K562 (cell line): ENCODE measurements around the gene JADE2. TPM values are rescaled to one million over a fixed set of nuclear protein-coding genes. Genes with fewer than 3 reads are reported as not detected.

Source experiments
- CCNT2 ChIP-seq: IDR thresholded peaks from 2 replicates; pipeline ENCODE4 v1.6.1; 2011; ENCODE audit warnings: borderline replicate concordance, low read depth, mild to moderate bottlenecking, moderate library complexity, mixed read lengths, low read length; ENCODE audit not compliant: insufficient read length; ENCODE audit errors: extremely low read depth
- CREB1 ChIP-seq, 2 experiments: sonication (generic) in 1 of 2; formaldehyde crosslinking in 1 of 2; IDR thresholded peaks; 2 replicates each; pipeline versions ENCODE4 v1.6.1 to v1.8.0; 2012 to 2022; ENCODE audit warnings: inconsistent platforms in 1 of 2, mild to moderate bottlenecking in 1 of 2, missing genetic modification reagents in 1 of 2, moderate library complexity in 1 of 2
- DNMT1 ChIP-seq: fragments of 450-650 bp; IDR thresholded peaks from 2 replicates; pipeline ENCODE4 v1.6.1; 2016; ENCODE audit warnings: antibody characterized with exemption, mild to moderate bottlenecking
- EGR1 ChIP-seq: fragments of 450-650 bp; conservative IDR thresholded peaks from 2 replicates; pipeline ENCODE4 v1.6.1; 2017; ENCODE audit warnings: mild to moderate bottlenecking
- ELK1 ChIP-seq: sonication (generic); formaldehyde crosslinking; IDR thresholded peaks from 2 replicates; pipeline ENCODE4 v1.8.1; 2022; ENCODE audit warnings: missing genetic modification reagents
- ELK3 ChIP-seq: fragments of 450-650 bp; formaldehyde crosslinking; IDR thresholded peaks from 2 replicates; pipeline ENCODE4 v1.4.0; 2020; ENCODE audit warnings: mild to moderate bottlenecking
- HIVEP1 ChIP-seq: fragments of 250-450 bp; sonication (Bioruptor Pico); IDR thresholded peaks from 2 replicates; pipeline ENCODE4 v1.4.0; 2020; ENCODE audit warnings: mild to moderate bottlenecking
- KDM4B ChIP-seq, 2 experiments: fragments of 450-650 bp in 1 of 2; sonication (generic) in 1 of 2; IDR thresholded peaks; 2 replicates each; pipeline ENCODE4 v1.6.1; 2016 to 2017; ENCODE audit warnings: borderline replicate concordance in 2 of 2, antibody characterized with exemption in 1 of 2, low read depth in 1 of 2, mild to moderate bottlenecking in 1 of 2
- L3MBTL2 ChIP-seq: fragments of 450-650 bp; IDR thresholded peaks from 2 replicates; pipeline ENCODE4 v1.6.1; 2016; ENCODE audit warnings: mild to moderate bottlenecking, moderate library complexity
- MAZ ChIP-seq, 2 experiments: fragments of 450-650 bp in 1 of 2; sonication (generic) in 1 of 2; formaldehyde crosslinking; IDR thresholded peaks in 1 of 2; conservative IDR thresholded peaks in 1 of 2; 2 replicates each; pipeline versions ENCODE4 v1.4.0 to v1.5.0; 2020; ENCODE audit warnings: mild to moderate bottlenecking in 1 of 2, missing genetic modification reagents in 1 of 2
- NRF1 ChIP-seq, 2 experiments: fragments of 450-650 bp; IDR thresholded peaks in 1 of 2; conservative IDR thresholded peaks in 1 of 2; 2 replicates each; pipeline ENCODE4 v1.6.1; 2014; ENCODE audit warnings: mild to moderate bottlenecking in 2 of 2
- POLR3G ChIP-seq: IDR thresholded peaks from 2 replicates; pipeline ENCODE4 v1.6.1; 2011; ENCODE audit not compliant: insufficient read length, insufficient replicate concordance; ENCODE audit errors: extremely low read depth
- PTRF ChIP-seq: fragments of 450-650 bp; IDR thresholded peaks from 2 replicates; pipeline ENCODE4 v1.6.1; 2016; ENCODE audit warnings: mild to moderate bottlenecking, missing genetic modification characterization, missing compliant biosample characterization
- RFX7 ChIP-seq: fragments of 250-450 bp; sonication (Bioruptor Pico); IDR thresholded peaks from 2 replicates; pipeline ENCODE4 v1.5.1; 2021; ENCODE audit warnings: mild to moderate bottlenecking
- SPI1 ChIP-seq: IDR thresholded peaks from 2 replicates; pipeline ENCODE4 v1.6.1; 2011; ENCODE audit warnings: low read depth, low read length, control low read depth, borderline replicate concordance
- TSC22D4 ChIP-seq: fragments of 450-650 bp; IDR thresholded peaks from 2 replicates; pipeline ENCODE4 v1.6.1; 2016; ENCODE audit warnings: missing genetic modification characterization, missing biosample characterization, control low read depth
- UBTF ChIP-seq, 2 experiments: IDR thresholded peaks; 2 replicates each; pipeline ENCODE4 v1.6.1; 2012; ENCODE audit warnings: improper control_type of control experiment in 2 of 2, low read depth in 2 of 2, low read length in 2 of 2, borderline replicate concordance in 1 of 2
- XRCC4 ChIP-seq: IDR thresholded peaks from one replicate; pipeline ENCODE4 v1.6.1; 2011; ENCODE audit not compliant: insufficient read depth, insufficient read length; ENCODE audit errors: extremely low read depth
- ZNF436 ChIP-seq: fragments of 250-450, 450-650 bp; sonication (Bioruptor Pico); formaldehyde crosslinking; IDR thresholded peaks from 2 replicates; pipeline ENCODE4 v1.7.0; 2020; ENCODE audit warnings: mild to moderate bottlenecking
- polyA plus RNA-seq, 8 experiments: library from polyadenylated mRNA; depleted of rRNA in 4 of 8; stranded (reverse) in 5 of 8; unstranded in 3 of 8; fragments of >200 nt; fragmentation: Nextera tagmentation in 2 of 8; fragmentation: Illumina TruSeq in 1 of 8; extraction: Ambion mirVana in 2 of 8; extraction: Trizol in 1 of 8; gene quantifications; 2 replicates each; pipeline versions ENCODE4 v1.2.1 to v1.2.3, GENCODE V29; 2011 to 2014; ENCODE audit warnings: inconsistent platforms in 1 of 8, missing spikeins in 1 of 8
- total RNA-seq, 7 experiments: library from RNA; depleted of rRNA in 6 of 7; stranded (reverse); fragments of >200 nt in 6 of 7; fragmentation: Illumina TruSeq in 2 of 7; extraction: Trizol in 2 of 7; gene quantifications; 2 replicates each; pipeline versions ENCODE4 v1.2.1 to v1.2.3, GENCODE V29; 2011 to 2021; ENCODE audit warnings: low replicate concordance in 1 of 7
- TF ChIP-seq, protein P1 (sequence below), 2 experiments: fragments of 200-800 bp in 1 of 2; sonication (Bioruptor generic) in 1 of 2; sonication (generic) in 1 of 2; formaldehyde crosslinking in 1 of 2; IDR thresholded peaks in 1 of 2; conservative IDR thresholded peaks in 1 of 2; 2 replicates each; pipeline versions ENCODE4 v1.5.0 to v1.6.1; 2016 to 2020; ENCODE audit warnings: missing compliant biosample characterization in 1 of 2, missing genetic modification characterization in 1 of 2, missing genetic modification reagents in 1 of 2
- TF ChIP-seq, protein P2 (sequence below): sonication (generic); formaldehyde crosslinking; IDR thresholded peaks from 2 replicates; pipeline ENCODE4 v1.8.0; 2022; ENCODE audit warnings: mild to moderate bottlenecking, missing genetic modification reagents

Gene JADE2
- total and polyA plus RNA-seq, 9 of the 15 experiments (the other 6 are each of a cell fraction or from before 2014, with no cell fraction given), result 0.50 to 23.3 (median 9.1) TPM

- TF ChIP-seq, protein P1, sequence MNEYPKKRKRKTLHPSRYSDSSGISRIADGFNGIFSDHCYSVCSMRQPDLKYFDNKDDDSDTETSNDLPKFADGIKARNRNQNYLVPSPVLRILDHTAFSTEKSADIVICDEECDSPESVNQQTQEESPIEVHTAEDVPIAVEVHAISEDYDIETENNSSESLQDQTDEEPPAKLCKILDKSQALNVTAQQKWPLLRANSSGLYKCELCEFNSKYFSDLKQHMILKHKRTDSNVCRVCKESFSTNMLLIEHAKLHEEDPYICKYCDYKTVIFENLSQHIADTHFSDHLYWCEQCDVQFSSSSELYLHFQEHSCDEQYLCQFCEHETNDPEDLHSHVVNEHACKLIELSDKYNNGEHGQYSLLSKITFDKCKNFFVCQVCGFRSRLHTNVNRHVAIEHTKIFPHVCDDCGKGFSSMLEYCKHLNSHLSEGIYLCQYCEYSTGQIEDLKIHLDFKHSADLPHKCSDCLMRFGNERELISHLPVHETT (CRISPR knock-in tag; conservative IDR thresholded peaks at IDR 0.05 in 1 of 2, IDR thresholded peaks at IDR 0.05 in 1 of 2), result peak in 1 of 2 experiments; percentile 42; a peak in 1 of 4 replicates
- TF ChIP-seq EGR1 (peak; percentile 49; the same call in 1 of the 2 replicates), KDM4B (IDR thresholded peaks at IDR 0.05; ENCODE audit: borderline replicate concordance in 2 of 2, low read depth in 1 of 2) (no peak), RFX7 (CRISPR knock-in tag) (no peak), CREB1 (IDR thresholded peaks at IDR 0.05) (no peak), CREB1 (CRISPR knock-in tag; IDR thresholded peaks at IDR 0.05) (peak; percentile 31; the same call in 1 of the 2 replicates), CCNT2 (peak; percentile 72), PTRF (tag) (no peak), DNMT1 (no peak), UBTF (IDR thresholded peaks at IDR 0.05; ENCODE audit: borderline replicate concordance in 1 of 2, low read depth in 2 of 2, low read length in 2 of 2) (peak; percentile 44 to 78; a peak in 2 of 4 replicates), SPI1 (no peak), MAZ (CRISPR knock-in tag; conservative IDR thresholded peaks at IDR 0.05 in 1 of 2, IDR thresholded peaks at IDR 0.05 in 1 of 2) (peak; percentile 46 to 81), POLR3G (no peak), ZNF436 (no peak), NRF1 (conservative IDR thresholded peaks at IDR 0.05 in 1 of 2, IDR thresholded peaks at IDR 0.05 in 1 of 2) (peak; percentile 63 to 74), L3MBTL2 (peak; percentile 79), TSC22D4 (tag) (no peak), ELK3 (CRISPR knock-in tag) (no peak), ELK1 (CRISPR knock-in tag) (no peak), HIVEP1 (no peak), XRCC4 (no peak)
- TF ChIP-seq, protein P2, sequence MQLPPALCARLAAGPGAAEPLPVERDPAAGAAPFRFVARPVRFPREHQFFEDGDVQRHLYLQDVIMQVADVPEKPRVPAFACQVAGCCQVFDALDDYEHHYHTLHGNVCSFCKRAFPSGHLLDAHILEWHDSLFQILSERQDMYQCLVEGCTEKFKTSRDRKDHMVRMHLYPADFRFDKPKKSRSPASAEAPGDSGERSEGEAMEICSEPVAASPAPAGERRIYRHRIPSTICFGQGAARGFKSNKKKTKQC, result no peak
These were observed 1.1 kb upstream of the JADE2 start (continued) for GRCh38 chr5:134524272-134524825.
